Measurements from ENCODE around the gene CDKN2B-AS1.

- TF ChIP-seq CTCF (IDR thresholded peaks at IDR 0.05) = no peak
- no peak for TF ChIP-seq POLR2A (IDR thresholded peaks at IDR 0.05)
- no peak for TF ChIP-seq EP300 (IDR thresholded peaks at IDR 0.05)
Measured at GRCh38 chr9:22112870-22113821, 118.6 kb downstream of the CDKN2B-AS1 start.
